HG03442 (cell line): ENCODE measurements around the gene NDUFB5.

Experiments
- ATAC-seq: cut with Tn5 transposase; IDR thresholded peaks from one replicate; pipeline ENCODE4 v1.9.1; 2021; ENCODE audit warnings: mild to moderate bottlenecking, moderate library complexity; ENCODE audit not compliant: unreplicated experiment

The NDUFB5 gene

GRCh38 chr3:179676081-179676480, 71.5 kb downstream of the NDUFB5 start:
- ATAC-seq = no peak
